NCI-H69 (cell line): ENCODE measurements around the gene DIRAS3.
"Not testable (repeated sequence)": the region's sequence is repeated elsewhere in the genome, so short reads cannot be mapped to it uniquely, and the experiment has no call there.

Source experiments
- DNase-seq: peaks from one replicate; lab custom pipeline; 2025; lab: John Stamatoyannopoulos, UW

Gene DIRAS3

GRCh38 chr1:68024635-68025338 is 25.6 kb downstream of the DIRAS3 start:
- DNase-seq, result no peak

- no peak for DNase-seq
Measured at GRCh38 chr1:68016381-68016780, 34.0 kb downstream of the DIRAS3 start.

GRCh38 chr1:68015971-68016370 is 34.5 kb downstream of the DIRAS3 start:
- DNase-seq, result no peak

GRCh38 chr1:68015369-68015768 is 35.1 kb downstream of the DIRAS3 start:
- DNase-seq, result no peak

- DNase-seq, result no peak
Measured at GRCh38 chr1:68013351-68013750, 37.1 kb downstream of the DIRAS3 start.

- no peak for DNase-seq
Measured at GRCh38 chr1:68011657-68012375, 38.6 kb downstream of the DIRAS3 start.

- no peak for DNase-seq
Measured at GRCh38 chr1:68010543-68010942, 39.9 kb downstream of the DIRAS3 start.

- DNase-seq, result peak; percentile 59
Measured at GRCh38 chr1:68010090-68010489, 40.3 kb downstream of the DIRAS3 start.

- not testable (repeated sequence) for DNase-seq
Measured at GRCh38 chr1:68003626-68004025, 46.8 kb downstream of the DIRAS3 start.

- no peak for DNase-seq
Measured at GRCh38 chr1:68000191-68000590, 50.2 kb downstream of the DIRAS3 start.

- DNase-seq, result no peak
Measured at GRCh38 chr1:67997746-67998145, 52.7 kb downstream of the DIRAS3 start.
